HG02885 (cell line): ENCODE measurements around the gene RASA1.

Experiments
- ATAC-seq: cut with Tn5 transposase; IDR thresholded peaks from one replicate; pipeline ENCODE4 v1.9.1; 2021; ENCODE audit warnings: mild to moderate bottlenecking; ENCODE audit not compliant: unreplicated experiment, poor library complexity

RASA1 gene

DNA sequence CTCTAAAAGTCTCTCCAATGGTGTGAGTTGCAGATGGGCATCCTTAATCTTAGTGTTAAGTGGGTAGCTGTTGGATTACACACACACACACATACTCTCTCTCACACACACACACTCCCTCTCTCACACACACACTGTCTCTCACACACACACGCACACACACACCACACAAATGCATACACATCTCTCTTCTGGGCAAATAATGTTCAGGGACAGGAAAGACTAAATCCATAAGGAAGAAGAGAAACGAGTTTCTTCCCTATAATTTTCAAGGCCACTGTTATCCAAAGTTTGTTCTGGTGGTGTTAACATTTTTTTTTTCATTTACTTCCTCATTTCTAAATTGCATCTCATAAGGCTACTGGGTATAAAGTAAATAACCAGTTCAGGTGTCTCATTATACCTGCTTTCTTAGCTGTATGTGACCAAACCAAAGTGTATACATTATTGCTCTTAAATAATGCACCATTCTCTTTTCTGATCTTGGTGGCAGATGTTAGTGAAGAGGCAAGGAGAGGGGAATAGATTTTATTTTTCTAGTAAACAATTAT lies 167.5 kb downstream of the RASA1 start:
- ATAC-seq = no peak

DNA sequence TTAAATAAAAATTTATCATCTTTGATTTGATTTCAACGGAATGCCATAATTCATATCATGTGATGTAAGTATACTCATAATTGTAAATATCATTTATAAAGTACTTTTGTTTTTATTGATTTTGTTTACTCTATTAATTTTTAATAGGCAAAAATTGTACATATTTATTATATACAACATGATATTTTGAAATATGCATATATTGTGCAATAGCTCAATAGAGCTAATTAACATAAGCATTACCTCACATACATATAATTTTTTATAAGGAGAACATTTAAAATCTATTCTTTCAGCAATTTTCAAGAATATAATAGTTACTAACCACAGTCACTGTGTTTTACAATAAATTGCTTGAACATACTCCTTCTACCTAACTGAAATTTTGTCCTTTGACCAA lies 170.0 kb downstream of the RASA1 start:
- no peak for ATAC-seq

DNA sequence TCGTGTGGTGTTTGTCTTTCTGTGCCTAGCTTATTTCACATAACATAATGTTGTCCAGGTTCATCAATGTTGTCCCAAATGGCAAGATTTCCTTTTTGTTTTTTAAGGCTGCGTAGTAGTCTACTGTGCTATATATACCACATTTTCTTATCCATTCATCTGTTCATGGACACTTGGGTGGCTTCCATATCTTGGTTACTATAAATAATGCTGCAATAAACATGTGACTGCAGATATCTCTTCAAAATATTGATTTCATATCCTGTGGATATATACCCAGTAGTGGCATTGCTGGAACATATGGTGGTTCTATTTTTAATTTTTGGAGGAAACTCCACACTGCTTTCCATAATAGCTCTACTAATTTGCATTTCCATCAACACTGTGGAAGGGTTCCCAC lies 170.5 kb downstream of the RASA1 start:
- no peak for ATAC-seq
